Lower lobe of right lung (tissue), 2 donors: ENCODE measurements around the gene IFIT1B. TPM values are rescaled to one million over a fixed set of nuclear protein-coding genes. Genes with fewer than 3 reads are reported as not detected.
A peak's percentile ranks its signal among the peaks of the same experiment; 100 is the strongest.
"Not testable (repeated sequence)": the region's sequence is repeated elsewhere in the genome, so short reads cannot be mapped to it uniquely, and the experiment has no call there.

Experiments used
- ATAC-seq, 2 donors: fragments of 200-7000 bp; cut with Tn5 transposase; one replicate each; pipeline ENCODE4 v1.9.1; 2020 to 2022; ENCODE audit warnings: mild to moderate bottlenecking in 2 of 2, moderate library complexity in 2 of 2
- DNase-seq: peaks from one replicate; pipeline ENCODE4 v3.0.0-alpha.2; 2020
- H3K27ac ChIP-seq: fragments of 200-600 bp; one replicate; pipeline ENCODE4 v1.8.0; 2022
- H3K27me3 ChIP-seq: fragments of 200-600 bp; one replicate; pipeline ENCODE4 v1.8.0; 2022; ENCODE audit warnings: low read depth
- H3K36me3 ChIP-seq: fragments of 200-600 bp; one replicate; pipeline ENCODE4 v1.8.0; 2022; ENCODE audit warnings: mild to moderate bottlenecking
- H3K4me1 ChIP-seq: fragments of 200-600 bp; one replicate; pipeline ENCODE4 v1.8.0; 2022
- H3K4me3 ChIP-seq: fragments of 200-600 bp; one replicate; pipeline ENCODE4 v1.8.0; 2022; ENCODE audit warnings: mild to moderate bottlenecking
- H3K9me3 ChIP-seq: fragments of 200-600 bp; one replicate; pipeline ENCODE4 v1.8.0; 2022
- intact Hi-C: fragments of 100-400 bp; cut with DNase I; formaldehyde crosslinking; loops from one replicate; pipeline ENCODE4 v1.11.0; 2022
- total RNA-seq: library from RNA; stranded (reverse); fragmentation: NEBNext Ultra II Directional; extraction: Animal tissue kit (Norgen Biotek cat#: 25700); gene quantifications from one replicate; pipeline ENCODE4 v1.2.1, GENCODE V29; 2021
- TF ChIP-seq, protein P1 (sequence below): fragments of 200-600 bp; IDR thresholded peaks from one replicate; pipeline ENCODE4 v1.8.0; 2022; ENCODE audit warnings: antibody characterized with exemption, mild to moderate bottlenecking
- donor health status: DM: no; HTN: yes; CAD: no; lungs with severe emphysema.

Gene IFIT1B
- total RNA-seq, 1 donor from 2014 or later, result not detected

DNA sequence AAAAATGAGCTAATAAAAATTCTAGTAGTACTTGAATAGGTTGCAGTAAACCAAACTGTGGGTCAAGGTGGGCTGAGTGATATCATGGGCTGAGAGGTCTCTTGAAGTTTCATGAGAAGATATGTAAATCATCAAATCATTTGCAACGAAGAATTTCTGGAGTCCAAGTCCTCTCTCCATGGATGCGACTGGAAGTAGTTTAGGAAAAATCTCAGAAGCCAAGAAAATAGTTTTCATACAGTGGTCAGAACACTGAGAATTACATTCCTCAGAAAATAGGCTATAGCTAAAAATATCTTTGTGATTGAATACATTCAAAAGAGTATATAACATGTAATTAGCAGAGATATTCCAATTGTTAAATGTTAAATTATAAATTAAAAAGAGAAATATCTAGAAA is 10.9 kb downstream of the IFIT1B start:
- Histone ChIP-seq H3K4me3 (no peak overlapping the region), H3K9me3 (no peaks in the 10 kb centered on the region), H3K27me3 (no peaks in the 10 kb centered on the region), H3K4me1 (peaks cover 25% of the 10 kb centered on the region), H3K36me3 (no peaks in the 10 kb centered on the region), H3K27ac (no peak overlapping the region)
- DNase-seq (no peak), ATAC-seq (no peak)
- TF ChIP-seq, protein P1, sequence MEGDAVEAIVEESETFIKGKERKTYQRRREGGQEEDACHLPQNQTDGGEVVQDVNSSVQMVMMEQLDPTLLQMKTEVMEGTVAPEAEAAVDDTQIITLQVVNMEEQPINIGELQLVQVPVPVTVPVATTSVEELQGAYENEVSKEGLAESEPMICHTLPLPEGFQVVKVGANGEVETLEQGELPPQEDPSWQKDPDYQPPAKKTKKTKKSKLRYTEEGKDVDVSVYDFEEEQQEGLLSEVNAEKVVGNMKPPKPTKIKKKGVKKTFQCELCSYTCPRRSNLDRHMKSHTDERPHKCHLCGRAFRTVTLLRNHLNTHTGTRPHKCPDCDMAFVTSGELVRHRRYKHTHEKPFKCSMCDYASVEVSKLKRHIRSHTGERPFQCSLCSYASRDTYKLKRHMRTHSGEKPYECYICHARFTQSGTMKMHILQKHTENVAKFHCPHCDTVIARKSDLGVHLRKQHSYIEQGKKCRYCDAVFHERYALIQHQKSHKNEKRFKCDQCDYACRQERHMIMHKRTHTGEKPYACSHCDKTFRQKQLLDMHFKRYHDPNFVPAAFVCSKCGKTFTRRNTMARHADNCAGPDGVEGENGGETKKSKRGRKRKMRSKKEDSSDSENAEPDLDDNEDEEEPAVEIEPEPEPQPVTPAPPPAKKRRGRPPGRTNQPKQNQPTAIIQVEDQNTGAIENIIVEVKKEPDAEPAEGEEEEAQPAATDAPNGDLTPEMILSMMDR, result no peak
- intact Hi-C loops, result no loop called here

DNA sequence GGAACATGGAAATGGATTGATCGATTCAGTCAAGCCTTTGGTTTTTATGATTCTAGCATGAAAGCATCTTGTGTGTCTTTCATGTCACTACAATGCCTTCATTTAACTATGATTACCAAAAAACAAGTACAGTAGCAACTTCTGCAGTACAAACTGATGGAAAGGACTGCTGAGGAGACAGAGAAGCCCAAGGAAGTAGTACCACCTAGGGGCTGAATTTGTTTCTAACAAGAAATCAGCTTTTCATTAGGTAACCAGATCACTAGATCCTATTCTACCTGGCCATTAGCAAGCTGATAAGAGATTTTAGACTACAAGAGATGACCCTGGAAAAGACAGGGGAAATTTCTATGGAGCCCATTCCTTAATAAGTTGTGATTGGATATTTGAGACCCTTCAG is 11.4 kb downstream of the IFIT1B start:
- DNase-seq (no peak), ATAC-seq (no peak)
- Histone ChIP-seq H3K4me1 (peaks cover 29% of the 10 kb centered on the region), H3K27ac (no peak overlapping the region), H3K9me3 (no peaks in the 10 kb centered on the region), H3K4me3 (no peak overlapping the region), H3K27me3 (no peaks in the 10 kb centered on the region), H3K36me3 (no peaks in the 10 kb centered on the region)
- intact Hi-C loops, result no loop called here
- TF ChIP-seq, protein P1, result peak; percentile 27

DNA sequence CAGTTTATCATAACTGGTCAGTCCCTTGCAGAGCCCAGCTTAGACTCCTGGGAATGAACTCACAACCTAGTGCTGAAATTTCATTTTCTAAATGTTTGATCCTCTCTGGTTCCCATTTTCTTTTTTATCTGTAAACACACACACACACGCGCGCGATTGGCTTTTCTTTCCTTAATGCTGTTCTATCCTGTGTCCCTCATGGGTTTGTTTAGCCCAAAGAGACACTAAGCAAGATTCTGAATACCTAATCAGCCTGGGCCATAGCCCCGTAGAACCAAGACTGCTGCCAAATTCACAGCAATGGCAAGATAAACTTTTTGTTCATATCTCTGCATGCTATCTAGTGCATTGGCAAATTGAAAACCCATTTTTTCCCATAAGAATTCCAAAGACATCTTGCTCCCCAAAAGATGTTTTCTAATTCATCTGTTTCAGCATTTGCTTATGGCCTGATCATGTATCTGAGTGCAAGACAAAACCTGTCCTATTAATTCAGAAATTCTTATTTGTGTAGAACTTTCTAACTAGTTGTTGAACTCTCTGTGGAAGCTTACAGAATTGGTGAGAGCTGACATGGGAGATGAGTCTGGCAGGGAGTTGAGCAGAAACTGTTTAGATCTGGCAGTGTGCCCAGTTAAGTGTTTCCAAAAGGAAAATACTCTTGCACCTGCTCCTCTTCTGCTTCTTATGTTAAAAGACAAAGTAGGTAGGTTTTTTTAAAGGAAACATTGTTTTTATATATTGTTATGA is 12.8 kb downstream of the IFIT1B start:
- no peaks in the 10 kb centered on the region for H3K36me3 ChIP-seq
- H3K27me3 ChIP-seq, result no peaks in the 10 kb centered on the region
- ATAC-seq (no peak), DNase-seq (no peak)
- TF ChIP-seq, protein P1, result no peak
- no peak overlapping the region for H3K27ac ChIP-seq
- no peak overlapping the region for H3K4me3 ChIP-seq
- intact Hi-C loops, result no loop called here
- no peaks in the 10 kb centered on the region for H3K9me3 ChIP-seq
- H3K4me1 ChIP-seq, result peaks cover 41% of the 10 kb centered on the region

DNA sequence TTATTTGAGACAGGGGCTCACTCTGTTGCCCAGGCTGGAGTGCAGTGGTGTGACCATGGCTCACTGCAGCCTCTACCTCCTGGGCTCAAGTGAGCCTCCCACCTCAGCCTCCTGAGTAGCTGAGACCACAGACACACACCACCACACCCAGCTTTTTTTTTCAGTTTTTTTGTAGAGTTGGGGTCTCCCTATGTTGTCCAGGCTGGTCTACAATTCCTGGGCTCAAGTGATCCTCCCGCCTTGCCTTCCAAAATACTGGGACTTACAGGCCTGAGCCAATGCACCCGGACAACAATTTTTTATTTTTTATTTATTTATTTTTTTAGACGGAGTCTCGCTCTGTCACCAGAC is 13.3 kb downstream of the IFIT1B start:
- intact Hi-C loops, ATAC-seq: not testable (repeated sequence)

DNA sequence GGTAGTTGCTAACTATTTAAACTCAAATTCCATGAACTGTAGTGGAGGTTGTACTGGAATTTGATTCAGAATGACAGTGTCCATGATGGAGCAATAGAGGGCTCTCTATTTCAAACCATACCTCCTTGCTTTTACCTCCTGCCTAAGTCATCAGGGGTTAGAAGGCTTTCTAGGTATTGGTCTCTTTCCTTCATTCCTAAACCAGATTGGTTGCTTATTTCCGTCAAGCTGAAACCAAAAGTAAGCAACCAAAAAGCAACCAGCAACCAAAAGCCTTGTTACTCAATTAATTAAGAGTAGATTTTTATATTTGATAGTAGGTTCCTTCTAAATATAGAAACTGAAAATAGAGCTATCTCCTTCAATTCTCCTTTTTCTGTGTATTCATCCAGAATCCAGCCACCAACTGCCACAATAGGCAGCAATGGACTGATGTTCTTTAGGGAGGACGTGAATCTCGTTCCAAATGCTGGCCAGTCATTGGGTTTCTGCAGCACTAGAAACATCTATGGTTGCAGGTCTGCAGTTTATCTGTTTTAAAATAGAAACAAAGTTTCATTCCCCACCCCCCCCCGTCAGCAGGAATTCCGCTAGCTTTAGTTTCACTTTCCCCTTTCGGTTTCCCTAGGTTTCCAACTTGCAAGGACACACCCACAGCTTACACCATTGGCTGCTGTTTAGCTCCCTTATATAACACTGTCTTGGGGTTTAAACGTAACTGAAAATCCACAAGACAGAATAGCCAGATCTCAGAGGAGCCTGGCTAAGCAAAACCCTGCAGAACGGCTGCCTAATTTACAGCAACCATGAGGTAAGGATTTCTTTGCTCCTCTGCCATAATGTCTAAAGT is 14.3 kb downstream of the IFIT1B start, which contains the start of gene IFIT1:
IFIT1 (plus strand) TSS at position 717 of the 850 bp plus-strand sequence; CDS start at position 807, 90 bp downstream.
- no peaks in the 10 kb centered on the region for H3K27me3 ChIP-seq
- no peaks in the 10 kb centered on the region for H3K36me3 ChIP-seq
- ATAC-seq (peak; percentile 95 to 98), DNase-seq (no peak)
- H3K4me3 ChIP-seq, result peak within 1 kb of the TSS; percentile 66
- H3K4me1 ChIP-seq, result peaks cover 41% of the 10 kb centered on the region
- H3K9me3 ChIP-seq, result no peaks in the 10 kb centered on the region
- intact Hi-C loops, result no loop called here
- TF ChIP-seq, protein P1, result no peak
- peak within 1 kb of the TSS; percentile 84 for H3K27ac ChIP-seq

More for the DNA sequence above, 13.3 kb downstream of the IFIT1B start:
- H3K27ac ChIP-seq, DNase-seq, H3K27me3 ChIP-seq, H3K36me3 ChIP-seq, H3K4me3 ChIP-seq, H3K9me3 ChIP-seq: not testable (repeated sequence)
- peaks cover 41% of the 10 kb centered on the region for H3K4me1 ChIP-seq

DNA sequence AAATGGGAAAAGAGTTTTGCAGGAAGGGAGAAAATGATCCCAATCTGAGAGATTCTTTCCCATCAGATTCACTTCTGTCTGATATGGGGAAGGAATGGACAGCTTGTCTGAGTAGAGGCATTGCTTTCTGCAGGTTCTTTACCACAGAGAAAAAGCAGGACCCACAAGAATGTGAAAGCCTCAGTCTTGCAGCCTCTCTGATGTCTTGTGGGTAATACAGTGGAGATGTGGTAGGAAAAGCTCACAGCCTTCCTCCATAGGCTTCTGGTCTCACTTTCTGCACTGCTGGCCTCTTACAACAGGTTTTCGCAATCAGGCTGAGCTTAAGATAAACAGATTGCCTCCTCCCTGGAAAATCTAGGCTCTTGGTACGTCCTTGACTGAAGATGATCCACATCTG is 15.1 kb downstream of the IFIT1B start:
- intact Hi-C loops, result no loop called here
- no peaks in the 10 kb centered on the region for H3K9me3 ChIP-seq
- H3K27me3 ChIP-seq, result no peaks in the 10 kb centered on the region
- no peak for DNase-seq
- no peaks in the 10 kb centered on the region for H3K36me3 ChIP-seq
- peak; percentile 77 to 81 for ATAC-seq
- peak overlapping the region; percentile 84 for H3K27ac ChIP-seq
- TF ChIP-seq, protein P1, result no peak
- peaks cover 41% of the 10 kb centered on the region for H3K4me1 ChIP-seq
- H3K4me3 ChIP-seq, result peak overlapping the region; percentile 66
